GM12875 (cell line): ENCODE results near the gene METTL25B.

Experiments used
- H3K4me3 ChIP-seq: one replicate; pipeline ENCODE4 v1.5.1; 2011; ENCODE audit warnings: low read depth, low read length, control low read depth
- TF ChIP-seq, protein P1 (sequence below): IDR thresholded peaks from 2 replicates; pipeline ENCODE4 v1.5.1; 2011; ENCODE audit warnings: low read depth, mild to moderate bottlenecking, control low read depth, inconsistent platforms, low read length, moderate library complexity, borderline replicate concordance; ENCODE audit not compliant: insufficient read depth

METTL25B gene

DNA sequence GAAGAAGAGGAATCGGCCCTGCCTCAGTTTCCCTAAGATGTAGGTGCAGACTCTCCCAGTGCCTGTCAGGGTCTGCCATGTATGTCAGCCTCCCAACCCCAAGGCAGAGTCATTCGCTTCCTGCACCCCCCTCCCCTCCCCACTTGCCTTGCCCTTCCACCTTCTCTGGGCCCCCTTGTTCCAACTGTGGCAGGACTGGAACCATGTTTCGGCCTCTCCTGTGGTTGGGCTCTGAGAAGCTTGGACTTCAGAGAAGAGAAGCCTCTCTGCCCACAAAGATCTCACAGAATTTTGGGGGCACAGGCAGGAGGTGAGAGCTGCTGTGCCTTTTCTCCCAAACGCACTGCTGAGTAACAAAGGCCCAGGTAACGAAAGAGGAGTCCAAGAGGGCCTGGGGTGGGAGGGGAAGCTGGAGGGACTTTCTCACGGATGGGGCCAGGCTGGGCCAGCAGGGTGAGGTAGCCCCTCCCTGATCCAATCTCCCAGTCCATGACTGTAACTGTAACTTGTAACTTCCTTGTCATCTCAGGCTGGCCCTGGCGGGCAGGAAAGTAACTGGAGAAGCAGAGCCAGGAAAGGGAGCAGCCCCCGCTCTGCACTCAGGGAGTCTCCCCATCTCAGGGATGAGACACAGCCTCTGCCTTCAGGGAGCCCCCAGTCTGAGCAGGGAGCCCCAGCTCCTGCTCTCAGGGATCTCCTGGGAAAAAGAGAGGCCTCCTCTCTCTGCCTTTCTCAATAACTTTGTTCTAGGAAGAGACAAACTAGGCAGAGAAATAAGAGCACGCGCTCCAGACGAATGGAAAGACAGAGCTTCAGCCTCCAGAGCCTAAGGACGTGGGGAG lies 34.2 kb upstream of the METTL25B start:
- TF ChIP-seq, protein P1, sequence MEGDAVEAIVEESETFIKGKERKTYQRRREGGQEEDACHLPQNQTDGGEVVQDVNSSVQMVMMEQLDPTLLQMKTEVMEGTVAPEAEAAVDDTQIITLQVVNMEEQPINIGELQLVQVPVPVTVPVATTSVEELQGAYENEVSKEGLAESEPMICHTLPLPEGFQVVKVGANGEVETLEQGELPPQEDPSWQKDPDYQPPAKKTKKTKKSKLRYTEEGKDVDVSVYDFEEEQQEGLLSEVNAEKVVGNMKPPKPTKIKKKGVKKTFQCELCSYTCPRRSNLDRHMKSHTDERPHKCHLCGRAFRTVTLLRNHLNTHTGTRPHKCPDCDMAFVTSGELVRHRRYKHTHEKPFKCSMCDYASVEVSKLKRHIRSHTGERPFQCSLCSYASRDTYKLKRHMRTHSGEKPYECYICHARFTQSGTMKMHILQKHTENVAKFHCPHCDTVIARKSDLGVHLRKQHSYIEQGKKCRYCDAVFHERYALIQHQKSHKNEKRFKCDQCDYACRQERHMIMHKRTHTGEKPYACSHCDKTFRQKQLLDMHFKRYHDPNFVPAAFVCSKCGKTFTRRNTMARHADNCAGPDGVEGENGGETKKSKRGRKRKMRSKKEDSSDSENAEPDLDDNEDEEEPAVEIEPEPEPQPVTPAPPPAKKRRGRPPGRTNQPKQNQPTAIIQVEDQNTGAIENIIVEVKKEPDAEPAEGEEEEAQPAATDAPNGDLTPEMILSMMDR: no peak
- no peak overlapping the region for H3K4me3 ChIP-seq

DNA sequence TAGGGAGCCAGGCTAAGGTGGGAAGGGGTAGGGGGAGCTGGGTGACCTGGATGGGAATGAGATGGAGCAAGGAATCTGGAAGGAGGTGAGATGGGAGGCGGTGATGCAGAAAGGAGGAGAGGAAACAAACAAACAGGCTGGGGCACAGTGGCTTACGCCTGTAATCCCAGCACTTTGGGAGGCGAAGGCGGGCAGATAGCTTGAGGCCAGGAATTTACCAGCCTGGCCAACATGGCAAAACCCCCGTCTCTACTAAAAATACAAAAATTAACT lies 33.6 kb upstream of the METTL25B start:
- H3K4me3 ChIP-seq: no peak overlapping the region

DNA sequence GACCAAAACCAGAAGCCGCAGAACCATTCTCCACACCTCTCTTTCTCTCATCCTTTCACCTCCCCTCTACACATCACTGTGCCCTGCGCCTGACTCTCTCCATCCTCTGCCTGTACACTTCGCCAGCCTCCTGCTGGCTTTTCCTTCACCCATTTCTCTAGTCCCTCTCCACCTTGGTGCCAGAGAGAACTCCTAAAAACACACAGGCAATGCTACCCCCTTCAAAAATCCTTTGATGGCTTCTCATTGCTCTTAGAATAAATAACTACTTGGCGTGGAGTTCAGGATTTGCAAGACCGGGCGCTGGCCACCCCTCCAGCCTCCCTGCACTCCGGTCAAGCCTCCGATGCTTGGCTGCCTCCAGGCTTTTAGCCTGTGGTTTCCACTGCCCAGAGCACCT lies 31.5 kb upstream of the METTL25B start:
- TF ChIP-seq, protein P1: no peak
- H3K4me3 ChIP-seq: no peak overlapping the region

More for the DNA sequence above, 33.6 kb upstream of the METTL25B start:
- TF ChIP-seq, protein P1: no peak

DNA sequence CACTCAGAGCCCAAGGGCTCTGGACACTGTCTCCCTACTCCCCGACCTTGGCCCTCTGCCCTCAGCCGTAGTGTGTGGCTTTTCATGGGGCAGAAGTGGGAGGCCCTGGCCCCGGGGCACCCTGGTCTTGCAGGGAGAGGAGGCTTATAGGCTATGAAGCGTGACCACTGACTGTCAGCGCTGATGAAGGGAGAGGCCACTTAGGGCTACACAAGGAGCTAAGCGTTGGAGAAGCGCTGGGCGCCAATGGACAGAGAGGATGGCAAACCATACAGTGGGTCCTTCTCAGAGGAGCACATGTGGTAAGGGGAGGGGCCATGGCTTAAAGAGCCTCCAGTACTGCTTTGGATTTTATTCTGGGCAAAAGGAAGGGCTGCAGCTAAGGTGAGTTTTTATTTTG lies 30.8 kb upstream of the METTL25B start:
- TF ChIP-seq, protein P1: no peak
- no peak overlapping the region for H3K4me3 ChIP-seq

DNA sequence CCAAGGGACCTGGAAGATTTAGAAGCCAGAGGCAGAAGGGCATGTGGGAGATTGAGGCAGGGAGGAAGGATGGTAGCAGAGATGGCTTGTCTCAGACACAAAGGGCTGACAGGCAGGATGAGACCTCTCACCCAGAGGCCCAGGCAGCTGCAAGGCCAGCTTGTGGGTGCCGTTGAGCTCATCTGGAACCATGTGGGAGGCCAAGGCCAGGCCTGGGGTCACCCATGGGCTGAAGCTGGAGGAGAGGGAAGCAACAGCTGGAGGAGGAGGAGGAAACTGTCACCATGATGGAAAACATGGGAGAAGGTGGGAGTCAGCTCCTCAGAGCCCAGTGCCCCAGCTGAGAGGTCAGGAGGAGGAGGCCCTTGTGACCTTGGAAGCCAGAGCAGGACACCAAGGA lies 29.3 kb upstream of the METTL25B start:
- no peak overlapping the region for H3K4me3 ChIP-seq
- TF ChIP-seq, protein P1: no peak

DNA sequence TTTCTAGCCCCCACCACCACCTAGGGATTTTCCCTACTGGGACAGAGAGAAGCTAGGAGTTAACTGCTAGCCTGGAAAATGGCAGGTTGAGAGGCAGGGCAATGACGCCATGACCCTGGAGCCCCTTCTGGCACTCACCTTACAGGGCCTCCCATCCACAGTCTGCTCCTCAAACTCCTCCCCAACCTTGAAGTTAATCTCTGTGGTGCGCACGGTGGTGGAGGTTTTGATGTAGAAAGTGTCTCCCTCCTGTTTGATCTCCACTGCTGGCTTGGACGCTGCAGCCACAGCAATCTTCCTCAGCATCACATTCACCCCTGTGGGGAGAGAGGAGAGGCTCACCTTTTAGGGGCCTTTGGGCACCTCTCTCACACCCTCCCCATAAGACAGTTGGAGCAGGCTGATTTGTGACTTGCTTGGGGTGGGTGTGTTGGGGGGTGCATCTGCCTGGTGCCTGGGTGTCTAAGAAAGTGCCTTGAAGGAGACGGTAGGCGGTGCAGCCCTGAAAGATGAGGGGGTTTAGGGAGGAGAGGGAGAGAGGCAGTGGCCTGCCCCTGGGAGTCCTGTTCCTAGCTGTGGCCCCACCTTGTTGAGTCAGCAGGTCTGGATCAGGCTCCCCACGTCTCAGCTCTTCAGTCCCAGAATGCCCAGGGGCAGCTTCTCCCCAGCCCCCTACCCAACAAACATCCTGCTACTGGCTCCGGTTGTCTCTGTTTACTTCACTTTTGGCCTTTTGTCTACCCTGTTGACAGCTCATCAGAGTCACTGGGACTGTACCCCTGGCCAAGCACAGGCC lies 27.3 kb upstream of the METTL25B start:
- no peak overlapping the region for H3K4me3 ChIP-seq
- TF ChIP-seq, protein P1: no peak

DNA sequence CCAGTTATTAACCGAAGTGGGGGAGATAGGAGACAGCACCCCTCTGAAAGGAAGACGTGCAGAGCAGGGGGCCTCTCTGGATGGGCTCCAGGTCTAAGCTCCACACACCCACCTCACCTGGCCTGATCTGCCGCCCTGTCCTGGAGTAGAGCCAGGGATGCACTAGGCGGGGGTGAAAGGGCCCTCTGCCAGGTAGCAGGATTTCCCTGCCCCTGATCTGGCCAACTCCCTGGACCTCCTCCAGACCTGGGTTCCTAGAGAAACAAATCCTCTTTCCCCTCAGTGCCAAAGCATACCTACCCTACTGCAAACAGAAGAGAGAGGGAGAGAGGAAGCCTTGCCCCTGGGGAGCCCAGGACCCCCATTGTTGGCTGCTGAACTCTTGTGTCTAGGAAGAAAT lies 24.9 kb upstream of the METTL25B start:
- TF ChIP-seq, protein P1: no peak
- no peak overlapping the region for H3K4me3 ChIP-seq
